Glomerular visceral epithelial cell (primary cell): ENCODE results near the gene NAPEPLD.
A peak's percentile ranks its signal among the peaks of the same experiment; 100 is the strongest.
"Not testable (repeated sequence)": the region's sequence is repeated elsewhere in the genome, so short reads cannot be mapped to it uniquely, and the experiment has no call there.

Experiments
- DNase-seq: peaks from one replicate; pipeline ENCODE4 v3.0.0-alpha.2; 2016; ENCODE audit errors: extremely low spot score

NAPEPLD gene

GRCh38 chr7:103065667-103066066 lies 83.2 kb downstream of the NAPEPLD start:
- DNase-seq = peak; percentile 25

- no peak for DNase-seq
These were observed 85.0 kb downstream of the NAPEPLD start for GRCh38 chr7:103063895-103064294.

- DNase-seq = no peak
These were observed 89.4 kb downstream of the NAPEPLD start for GRCh38 chr7:103059471-103059870.

- DNase-seq = no peak
These were observed 90.8 kb downstream of the NAPEPLD start for GRCh38 chr7:103058122-103058521.

GRCh38 chr7:103056006-103056405 lies 92.9 kb downstream of the NAPEPLD start:
- not testable (repeated sequence) for DNase-seq

GRCh38 chr7:103051519-103051918 lies 97.4 kb downstream of the NAPEPLD start:
- DNase-seq = no peak
